Measurements from ENCODE around the gene LRIG1. TPM values are rescaled to one million over a fixed set of nuclear protein-coding genes. Genes with fewer than 3 reads are reported as not detected.

LRIG1 gene
- total and polyA plus RNA-seq, 9 of the 15 experiments (the other 6 are each of a cell fraction or from before 2014, with no cell fraction given) = 0.05 to 0.38 (median 0.13) TPM; not detected in 3

GRCh38 chr3:66434726-66435125, 66.1 kb downstream of the LRIG1 start:
- ATAC-seq = no peak
- H3K79me2 ChIP-seq (ENCODE audit: control insufficient read depth, insufficient read depth, low read length) = no peaks in the 10 kb centered on the region
- no peak for TF ChIP-seq ZNF785 (CRISPR knock-in tag; IDR thresholded peaks at IDR 0.05)
- no peak for TF ChIP-seq MITF (IDR thresholded peaks at IDR 0.05)
- no peak for TF ChIP-seq NCOA1 (IDR thresholded peaks at IDR 0.05; ENCODE audit: low read depth)
- TF ChIP-seq ZNF408 (CRISPR knock-in tag; IDR thresholded peaks at IDR 0.05; ENCODE audit: low read depth) = no peak
- no peak for TF ChIP-seq ZNF121 (CRISPR knock-in tag; conservative IDR thresholded peaks at IDR 0.05)
- TF ChIP-seq, protein P1, sequence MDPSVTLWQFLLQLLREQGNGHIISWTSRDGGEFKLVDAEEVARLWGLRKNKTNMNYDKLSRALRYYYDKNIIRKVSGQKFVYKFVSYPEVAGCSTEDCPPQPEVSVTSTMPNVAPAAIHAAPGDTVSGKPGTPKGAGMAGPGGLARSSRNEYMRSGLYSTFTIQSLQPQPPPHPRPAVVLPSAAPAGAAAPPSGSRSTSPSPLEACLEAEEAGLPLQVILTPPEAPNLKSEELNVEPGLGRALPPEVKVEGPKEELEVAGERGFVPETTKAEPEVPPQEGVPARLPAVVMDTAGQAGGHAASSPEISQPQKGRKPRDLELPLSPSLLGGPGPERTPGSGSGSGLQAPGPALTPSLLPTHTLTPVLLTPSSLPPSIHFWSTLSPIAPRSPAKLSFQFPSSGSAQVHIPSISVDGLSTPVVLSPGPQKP (CRISPR knock-in tag; IDR thresholded peaks at IDR 0.05) = no peak
- TF ChIP-seq, protein P2, sequence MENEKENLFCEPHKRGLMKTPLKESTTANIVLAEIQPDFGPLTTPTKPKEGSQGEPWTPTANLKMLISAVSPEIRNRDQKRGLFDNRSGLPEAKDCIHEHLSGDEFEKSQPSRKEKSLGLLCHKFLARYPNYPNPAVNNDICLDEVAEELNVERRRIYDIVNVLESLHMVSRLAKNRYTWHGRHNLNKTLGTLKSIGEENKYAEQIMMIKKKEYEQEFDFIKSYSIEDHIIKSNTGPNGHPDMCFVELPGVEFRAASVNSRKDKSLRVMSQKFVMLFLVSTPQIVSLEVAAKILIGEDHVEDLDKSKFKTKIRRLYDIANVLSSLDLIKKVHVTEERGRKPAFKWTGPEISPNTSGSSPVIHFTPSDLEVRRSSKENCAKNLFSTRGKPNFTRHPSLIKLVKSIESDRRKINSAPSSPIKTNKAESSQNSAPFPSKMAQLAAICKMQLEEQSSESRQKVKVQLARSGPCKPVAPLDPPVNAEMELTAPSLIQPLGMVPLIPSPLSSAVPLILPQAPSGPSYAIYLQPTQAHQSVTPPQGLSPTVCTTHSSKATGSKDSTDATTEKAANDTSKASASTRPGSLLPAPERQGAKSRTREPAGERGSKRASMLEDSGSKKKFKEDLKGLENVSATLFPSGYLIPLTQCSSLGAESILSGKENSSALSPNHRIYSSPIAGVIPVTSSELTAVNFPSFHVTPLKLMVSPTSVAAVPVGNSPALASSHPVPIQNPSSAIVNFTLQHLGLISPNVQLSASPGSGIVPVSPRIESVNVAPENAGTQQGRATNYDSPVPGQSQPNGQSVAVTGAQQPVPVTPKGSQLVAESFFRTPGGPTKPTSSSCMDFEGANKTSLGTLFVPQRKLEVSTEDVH (IDR thresholded peaks at IDR 0.05; ENCODE audit: low read depth, partially characterized antibody) = no peak
- TF ChIP-seq ESRRB (CRISPR knock-in tag; IDR thresholded peaks at IDR 0.05; ENCODE audit: borderline replicate concordance) = no peak
- TF ChIP-seq MLX (CRISPR knock-in tag; conservative IDR thresholded peaks at IDR 0.05) = no peak
- no peak for TF ChIP-seq NR2F6 (CRISPR knock-in tag; IDR thresholded peaks at IDR 0.05)
- no peak for TF ChIP-seq POLR3A (IDR thresholded peaks at IDR 0.05; ENCODE audit: borderline replicate concordance, extremely low read depth, insufficient read depth, insufficient read length)
- TF ChIP-seq POLR3G (IDR thresholded peaks at IDR 0.05; ENCODE audit: extremely low read depth, insufficient read length, insufficient replicate concordance) = no peak
- no peak for TF ChIP-seq SMC3 (conservative IDR thresholded peaks at IDR 0.05; ENCODE audit: insufficient read depth, low read depth, low read length)
- TF ChIP-seq FOXJ2 (tag; IDR thresholded peaks at IDR 0.05) = no peak
- TF ChIP-seq, protein P3, sequence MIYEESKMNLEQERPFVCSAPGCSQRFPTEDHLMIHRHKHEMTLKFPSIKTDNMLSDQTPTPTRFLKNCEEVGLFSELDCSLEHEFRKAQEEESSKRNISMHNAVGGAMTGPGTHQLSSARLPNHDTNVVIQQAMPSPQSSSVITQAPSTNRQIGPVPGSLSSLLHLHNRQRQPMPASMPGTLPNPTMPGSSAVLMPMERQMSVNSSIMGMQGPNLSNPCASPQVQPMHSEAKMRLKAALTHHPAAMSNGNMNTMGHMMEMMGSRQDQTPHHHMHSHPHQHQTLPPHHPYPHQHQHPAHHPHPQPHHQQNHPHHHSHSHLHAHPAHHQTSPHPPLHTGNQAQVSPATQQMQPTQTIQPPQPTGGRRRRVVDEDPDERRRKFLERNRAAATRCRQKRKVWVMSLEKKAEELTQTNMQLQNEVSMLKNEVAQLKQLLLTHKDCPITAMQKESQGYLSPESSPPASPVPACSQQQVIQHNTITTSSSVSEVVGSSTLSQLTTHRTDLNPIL (CRISPR knock-in tag; IDR thresholded peaks at IDR 0.05) = no peak

More at GRCh38 chr3:66434726-66435125, 66.1 kb downstream of the LRIG1 start:
- in situ Hi-C loops (cut with MboI) = no loop called here
- FAIRE-seq = no peak
- Histone ChIP-seq H3K4me2 (ENCODE audit: insufficient read depth, low read length) (no peak overlapping the region), H3K36me3 (ENCODE audit: control insufficient read depth, insufficient read depth, low read length) (no peaks in the 10 kb centered on the region), H3K27me3 (ENCODE audit: control insufficient read depth in 2 of 2, insufficient read depth in 2 of 2, low read length in 2 of 2) (peaks cover 6 to 57% of the 10 kb centered on the region in 2 experiments; a peak in 3 of 5 replicates), H3K9ac (ENCODE audit: insufficient read depth in 1 of 2, low read depth in 2 of 2, low read length in 2 of 2) (no peak overlapping the region), H2AFZ (ENCODE audit: low read depth, low read length) (no peak overlapping the region), H4K20me1 (replicated peaks; ENCODE audit: control insufficient read depth, insufficient read depth, low read length) (no peaks in the 10 kb centered on the region), H3K9me3 (replicated peaks; ENCODE audit: control insufficient read depth, insufficient read depth, low read depth, low read length) (no peaks in the 10 kb centered on the region), H3K4me1 (replicated peaks in 1 of 2; ENCODE audit: control insufficient read depth in 2 of 2, insufficient read depth in 2 of 2, low read length in 2 of 2) (no peaks in the 10 kb centered on the region), H3K27ac (ENCODE audit: extremely low read depth, low read depth, low read length) (no peak overlapping the region), H3K9me1 (ENCODE audit: control insufficient read depth, insufficient read depth, low read length) (no peaks in the 10 kb centered on the region), H3K4me3 (no peak overlapping the region)
- no TSS peak for BruUV-seq (replicated peaks)
- DNase-seq (ENCODE audit: extremely low read depth in 1 of 4, low spot score in 3 of 4) = no peak
- WGBS (ENCODE audit: insufficient coverage, low coverage, missing lambda C conversion rate) = 4% methylated on average over 6 of the region's 7 CpGs
- intact Hi-C loops (cut with micrococcal nuclease) = no loop called here
- CTCF ChIA-PET (ENCODE audit: low intra/inter-chr PET ratio) = no interaction called here
- POLR2A ChIA-PET = no interaction called here
